ENCODE measurements around the gene RASGRP2. TPM values are rescaled to one million over a fixed set of nuclear protein-coding genes. Genes with fewer than 3 reads are reported as not detected.
"Not testable (repeated sequence)": the region's sequence is repeated elsewhere in the genome, so short reads cannot be mapped to it uniquely, and the experiment has no call there.

RASGRP2 gene
- total RNA-seq, 2 experiments from 2014 or later, result 2.7 to 3.1 TPM

DNA sequence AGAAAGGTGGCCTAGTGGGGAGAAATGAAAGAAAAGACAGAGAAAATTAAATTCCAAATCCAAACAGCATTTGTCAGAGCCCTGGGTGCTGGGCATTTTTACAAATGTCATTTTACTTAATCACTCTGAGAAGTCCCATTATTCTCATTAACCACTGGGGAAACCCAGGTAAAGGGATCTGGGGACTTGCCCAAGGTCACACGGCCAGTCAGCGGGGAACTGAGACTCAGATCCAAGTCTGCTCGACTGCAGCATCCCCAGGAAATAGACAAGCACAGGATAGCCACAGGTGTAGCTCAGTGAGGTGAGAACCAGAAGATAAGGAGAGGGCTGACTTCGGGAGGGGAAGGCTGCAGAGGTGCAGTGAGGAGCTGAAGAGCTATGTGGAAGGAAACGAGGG is 28.8 kb downstream of the RASGRP2 start:
- POLR2A ChIA-PET, result no interaction called here
- CTCF ChIA-PET, result interaction anchor here (1.0 kb wide), 1 partner anchor 24 kb away, joined by 4 read pairs; no protein-coding TSS in a partner anchor

DNA sequence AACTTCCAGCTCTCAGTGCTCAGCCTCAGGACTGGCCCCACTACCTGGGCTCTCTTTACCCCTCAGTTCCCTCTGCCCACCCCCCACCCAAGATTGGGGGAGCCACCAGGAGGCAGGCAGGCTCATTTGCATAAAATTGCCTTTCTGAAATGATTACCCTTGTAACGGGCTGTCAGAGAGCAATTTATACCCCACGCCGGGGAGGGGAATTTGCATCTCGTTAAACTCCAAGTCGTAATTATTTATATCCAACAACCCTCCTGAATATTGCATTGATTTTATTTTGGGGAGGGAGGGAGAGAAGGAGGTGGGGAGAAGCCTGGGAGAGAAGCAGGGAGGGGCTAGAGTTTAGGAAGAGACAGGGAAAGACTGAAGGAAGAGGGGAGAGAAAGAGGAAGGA is 29.3 kb downstream of the RASGRP2 start:
- ChIA-PET POLR2A (no interaction called here), CTCF (interaction anchor here (1.0 kb wide), 1 partner anchor 24 kb away, joined by 4 read pairs; no protein-coding TSS in a partner anchor)

DNA sequence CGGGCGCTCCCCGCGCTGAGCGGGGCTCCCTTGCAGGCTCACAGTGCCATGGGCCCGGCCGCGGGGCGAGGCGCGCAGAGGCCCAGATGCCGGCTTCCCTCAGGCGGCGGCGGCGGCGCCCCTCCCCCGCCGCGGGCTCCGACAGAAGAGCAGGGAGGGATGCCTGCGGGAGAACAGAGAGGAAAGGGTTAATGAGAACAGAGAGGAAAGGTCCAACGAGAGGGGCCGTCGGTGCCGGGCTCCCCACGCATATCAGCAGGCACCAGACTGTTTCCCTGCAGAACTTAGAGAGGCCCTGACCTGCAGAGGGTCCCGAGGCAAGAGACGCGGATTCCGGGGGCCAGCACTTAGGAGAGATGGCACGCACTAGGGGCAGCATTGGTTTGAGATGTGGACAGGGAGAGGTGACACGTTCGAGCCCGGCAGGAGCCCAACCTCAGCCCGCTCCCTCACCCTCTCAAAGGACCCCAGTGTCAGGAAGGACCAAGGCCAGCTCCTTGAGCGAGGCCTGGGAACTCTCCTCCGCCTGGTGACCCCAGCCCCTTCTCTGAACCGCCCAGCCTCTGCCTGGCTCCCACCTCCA is 30.1 kb downstream of the RASGRP2 start:
- CTCF ChIA-PET, result no interaction called here
- POLR2A ChIA-PET, result no interaction called here

DNA sequence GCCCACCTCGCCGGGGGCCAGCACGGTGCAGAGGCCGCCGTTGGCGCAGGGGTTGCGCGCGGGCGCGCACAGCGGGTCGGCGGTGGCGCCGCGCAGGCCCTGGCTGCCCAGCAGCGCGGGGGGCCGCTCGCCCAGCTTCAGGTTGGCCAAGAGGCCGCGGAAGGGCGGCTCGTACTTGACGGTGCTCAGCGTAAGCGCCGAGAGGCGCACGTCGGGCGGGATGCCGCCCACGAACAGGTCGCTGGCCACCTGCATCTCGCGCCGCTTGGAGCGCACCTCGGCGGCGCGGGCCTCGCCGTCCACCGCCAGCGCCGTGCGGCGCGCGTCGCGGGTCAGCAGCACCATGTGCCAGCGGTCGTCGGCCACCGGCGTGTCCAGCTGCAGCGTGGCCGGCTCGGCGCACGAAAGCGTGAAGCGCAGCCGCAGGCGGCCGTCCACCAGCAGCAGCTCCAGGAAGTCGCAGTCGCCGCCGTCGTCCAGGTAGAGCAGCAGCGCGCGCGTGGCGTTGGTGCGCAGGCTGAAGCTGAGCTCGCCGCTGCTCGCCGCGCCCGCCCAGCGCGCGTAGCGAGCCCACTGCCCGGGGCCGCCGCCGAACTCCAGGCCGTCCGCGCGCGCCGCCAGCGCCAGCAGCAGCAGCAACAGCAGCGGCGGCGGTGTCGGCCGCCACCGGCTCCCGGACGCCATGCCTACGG is 30.8 kb downstream of the RASGRP2 start:
- ChIA-PET POLR2A (no interaction called here), CTCF (no interaction called here)

DNA sequence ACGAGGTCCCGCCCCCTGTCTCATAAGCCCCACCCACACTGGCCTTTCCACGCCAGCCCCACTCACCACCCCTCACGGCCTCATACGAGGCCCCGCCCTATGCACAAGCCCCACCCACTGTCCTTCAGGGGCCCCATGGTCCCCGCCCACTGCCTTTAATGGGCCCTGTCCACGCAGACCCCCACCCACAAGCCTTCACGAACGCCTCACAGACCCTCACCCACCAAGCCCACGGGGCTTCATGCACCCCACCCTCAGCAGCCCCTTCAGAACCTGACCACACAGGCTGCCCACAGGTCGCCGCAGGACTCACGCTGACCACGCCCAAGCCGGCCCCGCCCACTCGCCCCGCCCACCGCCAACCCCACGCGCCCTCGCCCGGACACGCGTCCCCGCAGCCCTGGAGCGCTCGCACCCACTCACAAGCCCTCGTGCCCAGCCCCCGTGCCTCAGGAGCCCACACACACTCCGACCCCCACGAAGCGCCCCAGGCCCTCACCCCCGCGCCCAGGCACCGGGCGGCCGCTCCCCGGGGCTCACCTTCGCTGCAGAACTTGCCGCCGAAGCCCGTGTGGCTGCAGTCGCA is 31.4 kb downstream of the RASGRP2 start:
- ChIA-PET CTCF (no interaction called here), POLR2A (no interaction called here)

DNA sequence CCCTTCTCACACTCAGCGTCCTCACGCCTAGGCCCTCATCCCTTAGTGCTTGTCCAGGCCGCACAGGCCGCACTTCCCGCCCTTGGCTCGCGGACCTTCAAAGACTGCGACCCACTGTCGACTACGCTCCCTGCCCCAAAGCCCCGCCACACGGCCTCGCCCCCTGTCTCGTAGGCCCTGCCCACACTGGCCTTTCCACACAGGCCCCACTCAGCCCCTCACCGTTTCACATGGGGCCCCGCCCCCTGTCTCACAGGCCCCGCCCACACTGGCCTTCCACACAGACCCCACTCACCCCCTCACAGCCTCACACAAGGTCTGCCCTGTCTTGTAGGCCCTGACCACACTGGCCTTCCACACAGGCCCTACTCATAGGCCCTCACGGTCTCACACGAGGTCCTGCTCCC is 32.0 kb downstream of the RASGRP2 start:
- CTCF ChIA-PET, result no interaction called here
- POLR2A ChIA-PET, result no interaction called here

DNA sequence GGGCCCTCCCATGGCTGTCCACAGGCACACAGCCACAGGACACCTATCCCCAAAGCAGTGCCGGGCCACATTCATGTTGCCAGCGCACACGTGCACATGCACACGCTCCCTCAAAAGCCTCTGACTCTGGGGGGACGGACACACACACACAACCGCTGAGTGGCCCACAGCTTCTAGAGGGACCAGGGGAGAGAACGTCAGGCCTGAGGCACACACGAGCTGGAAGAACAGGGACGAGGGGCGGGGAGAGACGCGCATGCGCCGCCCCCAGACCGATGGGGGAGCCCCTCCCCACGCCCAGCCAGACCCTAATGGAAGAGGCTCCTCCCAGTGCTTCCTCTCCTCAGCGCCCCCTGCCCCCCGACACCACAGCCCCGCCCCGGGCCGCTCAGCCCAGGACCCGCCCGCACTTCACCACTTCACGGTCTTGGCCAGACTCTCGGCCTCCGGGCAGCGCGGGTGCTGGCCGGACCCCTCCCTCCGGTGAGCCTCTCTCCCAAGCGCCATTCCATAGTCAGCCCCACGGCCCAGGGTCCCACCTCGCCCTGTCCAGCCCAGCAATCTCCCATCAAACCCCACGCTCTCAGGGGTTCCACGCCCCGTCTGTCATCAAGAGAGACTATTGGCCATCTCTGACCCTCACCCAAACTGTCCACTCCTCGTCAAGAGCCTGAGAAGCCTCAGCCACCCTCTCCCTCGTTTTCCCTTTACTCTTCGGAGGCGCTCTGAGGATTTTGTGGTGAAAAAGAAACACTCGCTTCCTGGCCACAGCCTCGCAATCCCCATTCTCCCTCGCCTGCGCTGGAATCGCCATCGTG is 32.6 kb downstream of the RASGRP2 start:
- CTCF ChIA-PET, result no interaction called here
- POLR2A ChIA-PET, result no interaction called here

DNA sequence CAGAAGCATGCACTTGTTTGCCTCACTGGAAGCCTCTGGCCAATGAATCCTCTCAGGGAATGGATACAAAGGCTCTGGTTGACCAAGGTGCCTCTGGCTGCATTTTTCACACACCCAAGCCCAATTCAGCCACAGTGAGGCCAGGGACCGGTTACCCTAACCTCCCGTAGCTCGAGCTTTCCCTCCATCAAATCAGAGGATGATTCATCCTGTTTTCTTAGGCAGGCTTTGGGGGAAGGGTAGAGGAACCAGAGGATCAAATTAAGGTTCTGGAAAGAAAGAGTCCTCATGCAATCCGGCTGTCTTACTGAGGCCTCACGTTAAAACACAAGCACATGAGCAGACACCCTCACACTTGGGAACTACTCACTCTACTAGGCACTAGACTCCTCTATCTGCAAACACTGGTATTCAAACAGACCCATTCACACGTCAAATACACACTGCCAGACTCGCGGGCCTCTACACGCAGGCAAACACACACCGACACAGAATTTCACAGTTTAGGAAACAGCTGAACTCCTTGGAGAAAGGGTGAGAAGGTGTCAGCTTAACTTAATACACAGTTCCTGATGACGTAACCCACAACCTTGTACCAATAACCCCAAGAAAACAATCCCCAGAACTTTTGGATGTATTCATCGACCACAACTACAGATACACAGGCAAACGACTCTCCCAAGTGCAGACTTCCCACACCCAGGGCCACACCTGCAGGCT is 33.4 kb downstream of the RASGRP2 start:
- ChIA-PET CTCF (no interaction called here), POLR2A (interaction anchor here (0.6 kb wide), 1 partner anchor 551 kb away, joined by 3 read pairs; the partner anchor contains the start of gene POLA2)

DNA sequence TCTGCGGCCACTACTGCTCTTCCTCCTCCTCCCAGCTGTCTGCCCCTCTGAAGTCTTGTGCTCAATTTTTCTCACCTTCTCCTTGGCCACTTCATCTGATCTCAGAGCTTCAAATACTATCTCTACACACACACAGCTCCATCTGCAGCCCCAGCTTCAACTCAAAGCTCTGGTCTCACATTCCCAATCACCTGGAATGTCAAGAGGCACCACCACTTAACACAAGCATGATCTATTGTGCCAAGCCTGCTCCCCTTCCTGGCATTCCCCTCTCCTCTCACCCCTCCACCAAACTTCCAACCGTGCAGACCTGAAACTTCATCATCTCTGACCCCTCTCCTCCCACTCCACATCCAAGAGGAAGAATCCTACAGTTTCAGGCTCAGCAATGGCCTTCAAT is 38.4 kb downstream of the RASGRP2 start:
- CTCF ChIA-PET, result interaction anchor here (0.9 to 3.0 kb wide), 3 partner anchors 17 to 152 kb away, joined by 4 to 16 read pairs (median 4); no protein-coding TSS in a partner anchor
- POLR2A ChIA-PET, result no interaction called here

DNA sequence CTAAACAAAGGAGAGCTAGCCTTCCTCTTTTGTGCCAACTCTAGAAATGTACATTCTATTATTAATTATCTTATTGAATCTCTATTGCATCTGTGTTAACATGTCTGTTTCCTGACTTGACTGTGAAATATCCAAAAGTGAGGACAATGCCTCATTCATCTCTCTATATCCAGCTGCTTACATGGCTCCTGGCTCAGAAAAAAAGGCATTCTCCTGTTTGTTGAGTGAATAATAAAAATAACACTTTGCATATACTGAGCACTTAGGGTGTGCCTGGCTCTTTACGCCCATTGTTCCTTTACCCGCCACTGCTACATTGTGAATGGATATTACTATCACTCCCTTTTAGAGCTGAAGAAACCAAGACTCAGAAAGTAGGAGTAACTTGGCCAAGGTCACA is 40.9 kb downstream of the RASGRP2 start:
- ChIA-PET CTCF (interaction anchor here (1.4 to 3.0 kb wide), 2 partner anchors 15 to 50 kb away, joined by 4 to 16 read pairs; no protein-coding TSS in a partner anchor), POLR2A (interaction anchor here (0.6 kb wide), 1 partner anchor 58 kb away, joined by 3 read pairs; no protein-coding TSS in a partner anchor)

DNA sequence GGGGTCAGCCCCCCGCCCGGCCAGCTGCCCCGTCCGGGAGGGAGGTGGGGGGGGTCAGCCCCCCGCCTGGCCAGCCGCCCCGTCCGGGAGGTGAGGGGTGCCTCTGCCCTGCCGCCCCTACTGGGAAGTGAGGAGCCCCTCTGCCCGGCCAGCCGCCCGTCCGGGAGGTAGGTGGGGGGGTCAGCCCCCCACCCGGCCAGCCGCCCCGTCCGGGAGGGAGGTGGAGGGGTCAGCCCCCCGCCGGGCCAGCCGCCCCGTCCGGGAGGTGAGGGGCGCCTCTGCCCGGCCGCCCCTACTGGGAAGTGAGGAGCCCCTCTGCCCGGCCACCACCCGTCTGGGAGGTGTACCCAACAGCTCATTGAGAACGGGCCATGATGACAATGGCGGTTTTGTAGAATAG is 42.0 kb downstream of the RASGRP2 start:
- CTCF ChIA-PET, POLR2A ChIA-PET: not testable (repeated sequence)

DNA sequence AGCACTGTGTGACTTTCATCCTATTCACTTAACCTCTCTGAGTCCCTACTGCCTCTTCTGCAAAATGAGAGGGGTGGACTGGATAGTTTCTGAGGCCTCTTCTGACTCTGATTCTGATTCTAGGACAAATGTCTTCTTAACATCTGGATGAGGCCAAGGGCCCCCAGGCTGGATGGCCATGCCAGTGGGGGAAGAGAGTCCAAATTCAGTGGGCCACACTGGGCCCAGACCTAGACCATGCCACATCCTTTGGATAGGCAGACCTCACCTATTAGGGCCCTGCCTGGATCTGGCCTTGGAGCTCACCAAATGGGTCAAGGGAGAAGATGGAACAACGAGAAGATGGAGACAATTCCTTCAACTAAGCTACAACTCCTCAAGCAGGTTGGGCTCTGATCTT is 45.5 kb downstream of the RASGRP2 start:
- ChIA-PET POLR2A (no interaction called here), CTCF (no interaction called here)

DNA sequence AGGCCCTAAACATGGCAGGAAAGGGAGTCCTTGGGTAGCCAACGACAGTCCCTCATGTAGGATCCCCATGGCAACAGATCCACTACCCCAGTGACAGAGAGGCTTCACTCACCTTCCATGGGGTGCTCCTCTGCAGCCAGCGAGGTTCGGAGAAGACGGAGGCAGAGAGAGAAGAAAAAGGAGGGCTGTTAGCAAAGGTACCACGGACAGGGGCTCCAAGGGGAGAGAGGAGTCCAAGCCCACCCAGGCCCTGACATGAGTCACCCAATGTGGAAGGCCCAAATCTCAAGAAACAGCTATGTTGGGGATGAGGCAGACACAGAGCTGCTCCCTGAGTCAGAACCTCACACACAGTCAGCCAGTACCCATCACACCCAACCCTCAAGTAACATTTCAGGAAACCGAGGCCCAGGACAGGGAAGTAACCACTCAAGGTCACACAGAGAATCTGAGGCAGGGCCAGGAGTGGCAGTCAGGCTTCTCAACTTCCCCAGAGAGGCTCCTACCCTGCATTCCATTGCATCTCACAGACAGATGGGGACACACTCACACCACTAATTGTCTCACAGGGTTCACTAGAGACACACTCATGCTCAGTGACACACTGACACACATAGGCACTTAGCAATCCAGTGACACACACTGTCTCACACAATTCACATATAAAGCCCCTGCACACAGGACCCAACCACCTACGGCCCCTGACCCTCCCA is 46.1 kb downstream of the RASGRP2 start:
- ChIA-PET POLR2A (no interaction called here), CTCF (interaction anchor here (0.6 to 1.2 kb wide), 2 partner anchors 9 to 44 kb away, joined by 4 read pairs; no protein-coding TSS in a partner anchor)

DNA sequence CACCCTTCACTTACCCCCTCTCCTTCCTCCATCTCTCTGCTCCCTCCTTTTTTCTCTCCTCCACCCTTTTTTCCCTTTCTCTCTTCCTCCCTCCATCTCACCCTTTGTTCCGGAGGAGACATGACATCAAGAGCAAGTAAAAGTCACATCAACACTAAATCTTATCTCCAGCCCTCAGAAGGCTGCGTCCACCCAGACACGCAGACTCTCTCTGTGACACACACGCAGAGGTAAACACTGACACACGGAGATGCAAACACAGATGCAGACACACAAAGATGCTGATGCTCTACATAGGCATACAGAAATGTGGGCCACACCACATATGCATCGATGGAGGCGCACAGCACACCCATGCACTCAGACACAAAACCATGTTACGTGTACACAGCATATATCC is 47.9 kb downstream of the RASGRP2 start:
- ChIA-PET CTCF (no interaction called here), POLR2A (interaction anchor here (0.6 kb wide), 1 partner anchor 828 kb away, joined by 3 read pairs; no protein-coding TSS in a partner anchor)

DNA sequence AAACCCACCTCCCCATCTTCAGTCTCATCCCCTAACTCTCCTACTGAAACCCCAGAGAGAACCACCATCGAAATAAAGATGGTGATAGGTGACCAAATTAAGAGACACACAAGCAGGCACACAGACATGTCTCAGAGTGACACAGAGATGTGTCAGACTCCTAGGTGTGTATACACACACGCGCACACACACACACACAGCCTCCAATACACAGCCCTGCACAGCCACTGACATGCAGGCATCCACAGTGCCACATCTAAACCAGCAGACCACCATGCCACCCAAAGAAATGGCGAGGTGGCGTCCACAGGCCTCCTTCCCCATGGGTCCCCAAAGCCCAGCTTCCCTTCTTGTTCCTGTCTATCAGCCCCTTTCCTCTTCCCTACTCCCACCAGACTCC is 48.4 kb downstream of the RASGRP2 start:
- POLR2A ChIA-PET, result interaction anchor here (0.6 kb wide), 1 partner anchor 828 kb away, joined by 3 read pairs; no protein-coding TSS in a partner anchor
- CTCF ChIA-PET, result interaction anchor here (1.4 kb wide), 1 partner anchor 47 kb away, joined by 3 read pairs; no protein-coding TSS in a partner anchor

DNA sequence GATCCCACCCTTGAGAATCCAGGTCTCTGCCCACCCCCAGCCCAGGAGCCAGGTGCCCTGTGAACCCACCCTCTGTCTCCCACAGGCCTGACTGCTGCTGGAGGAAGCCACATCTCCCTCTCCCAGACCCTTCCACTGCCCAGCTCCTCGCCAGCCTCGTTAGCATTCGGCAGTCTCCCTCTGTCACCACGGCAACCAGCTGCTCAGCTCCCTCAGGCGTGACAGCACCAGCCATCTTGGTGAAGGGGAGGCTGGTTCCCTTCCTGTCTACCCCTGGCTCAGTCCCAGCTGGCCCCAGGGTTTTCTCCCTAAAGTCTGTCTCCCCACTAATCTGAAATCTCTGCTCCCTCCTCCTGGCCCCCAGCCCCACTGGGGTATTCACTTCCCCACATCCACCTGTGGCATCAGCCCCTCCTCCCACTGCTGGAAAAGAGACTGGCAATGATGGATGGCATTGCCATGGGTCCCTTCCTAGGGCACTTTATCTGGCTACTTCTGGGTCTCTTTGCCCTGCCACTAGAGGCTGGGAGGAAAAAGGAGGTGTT is 49.0 kb downstream of the RASGRP2 start:
- ChIA-PET CTCF (interaction anchor here (1.4 kb wide), 1 partner anchor 47 kb away, joined by 3 read pairs; no protein-coding TSS in a partner anchor), POLR2A (no interaction called here)

DNA sequence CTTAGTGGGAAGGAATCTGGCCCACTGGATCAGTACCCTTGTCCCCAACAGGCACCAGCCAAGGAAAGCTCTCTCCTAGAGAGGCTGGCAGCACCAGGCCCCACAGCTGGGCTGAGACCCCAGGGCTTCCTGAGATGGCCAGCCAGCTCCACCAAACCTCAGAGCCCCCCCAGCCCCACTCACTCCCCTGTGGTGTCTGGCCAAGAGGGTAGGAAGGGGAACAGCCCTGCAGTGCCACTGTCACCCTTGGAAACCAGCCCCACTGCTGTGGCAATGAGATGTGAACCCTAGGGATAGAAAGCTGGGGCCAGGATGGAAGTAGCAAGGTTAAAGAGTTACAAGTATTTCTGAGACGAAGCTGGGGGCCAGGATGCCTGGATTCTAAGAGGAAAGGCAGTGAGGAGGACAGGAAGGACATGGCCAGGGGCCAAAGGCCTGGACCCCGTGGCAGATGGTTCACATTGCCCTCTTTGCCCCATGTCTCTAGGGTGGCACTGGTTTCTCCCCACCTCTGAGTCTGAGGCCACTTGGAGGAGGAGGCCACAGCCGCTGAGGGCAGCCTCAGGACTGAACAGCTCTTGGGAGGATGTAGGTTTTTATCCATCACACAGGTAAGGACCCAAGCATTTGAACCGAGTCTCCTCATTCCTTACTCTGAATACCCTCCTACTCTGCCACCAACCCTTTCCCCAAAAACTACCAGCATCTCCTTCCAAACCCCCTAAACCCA is 49.8 kb downstream of the RASGRP2 start:
- POLR2A ChIA-PET, result no interaction called here
- CTCF ChIA-PET, result interaction anchor here (1.4 kb wide), 1 partner anchor 48 kb away, joined by 3 read pairs; no protein-coding TSS in a partner anchor
